Measurements from ENCODE around the gene CTCF.

- TF ChIP-seq CTCF (IDR thresholded peaks at IDR 0.05) (no peak), EP300 (IDR thresholded peaks at IDR 0.05) (no peak)
These were observed 1.4 kb upstream of the CTCF start for GRCh38 chr16:67560827-67561342.

Data from suprapubic skin (tissue), 3 donors.